ENCODE measurements around the gene NHERF2.

Gene NHERF2

GRCh38 chr16:2026461-2027023 lies at the start of gene NHERF2:
Gene NHERF2 (plus strand): TSS chr16:2026902. CDS start chr16:2027006, 104 bp downstream.
- TF ChIP-seq CTCF (IDR thresholded peaks at IDR 0.05; ENCODE audit: low read depth, low read length): no peak
- peak within 1 kb of the TSS; percentile 59 to 67 for H3K4me3 ChIP-seq (replicated peaks in 1 of 2; ENCODE audit: low read depth in 2 of 2, low read length in 2 of 2)
- DNase-seq (ENCODE audit: low read depth in 2 of 2): no peak

GRCh38 chr16:1976951-1977874 lies 49.5 kb upstream of the NHERF2 start:
- no peak overlapping the region for H3K4me3 ChIP-seq (replicated peaks in 1 of 2; ENCODE audit: low read depth in 2 of 2, low read length in 2 of 2)
- DNase-seq (ENCODE audit: low read depth in 2 of 2): no peak
- no peak for TF ChIP-seq CTCF (IDR thresholded peaks at IDR 0.05; ENCODE audit: low read depth, low read length)

- no peak for TF ChIP-seq CTCF (IDR thresholded peaks at IDR 0.05; ENCODE audit: low read depth, low read length)
- no peak overlapping the region for H3K4me3 ChIP-seq (replicated peaks in 1 of 2; ENCODE audit: low read depth in 2 of 2, low read length in 2 of 2)
- no peak for DNase-seq (ENCODE audit: low read depth in 2 of 2)
Observed at GRCh38 chr16:1977875-1978268, 48.8 kb upstream of the NHERF2 start.

- H3K4me3 ChIP-seq (replicated peaks in 1 of 2; ENCODE audit: low read depth in 2 of 2, low read length in 2 of 2): no peak overlapping the region
- no peak for TF ChIP-seq CTCF (IDR thresholded peaks at IDR 0.05; ENCODE audit: low read depth, low read length)
- DNase-seq (ENCODE audit: low read depth in 2 of 2): no peak
Observed at GRCh38 chr16:1978476-1979120, 48.1 kb upstream of the NHERF2 start.

GRCh38 chr16:1979271-1980029 lies 47.3 kb upstream of the NHERF2 start:
- peak in 1 of 2 donors; percentile 29 for DNase-seq (ENCODE audit: low read depth in 2 of 2)
- no peak for TF ChIP-seq CTCF (IDR thresholded peaks at IDR 0.05; ENCODE audit: low read depth, low read length)
- no peak overlapping the region for H3K4me3 ChIP-seq (replicated peaks in 1 of 2; ENCODE audit: low read depth in 2 of 2, low read length in 2 of 2)

GRCh38 chr16:1980030-1980769 lies 46.5 kb upstream of the NHERF2 start:
- H3K4me3 ChIP-seq (replicated peaks in 1 of 2; ENCODE audit: low read depth in 2 of 2, low read length in 2 of 2): no peak overlapping the region
- no peak for TF ChIP-seq CTCF (IDR thresholded peaks at IDR 0.05; ENCODE audit: low read depth, low read length)
- DNase-seq (ENCODE audit: low read depth in 2 of 2): no peak
